Suppressor macrophage treated with lipopolysaccharide for 1 hour (primary cell): Measurements from ENCODE around the gene BATF.
"Not testable (repeated sequence)": the region's sequence is repeated elsewhere in the genome, so short reads cannot be mapped to it uniquely, and the experiment has no call there.

Experiments used
- DNase-seq, 3 donors: peaks; one replicate each; pipeline ENCODE4 v3.0.0-alpha.2; 2020 to 2022

The BATF gene, protein sequence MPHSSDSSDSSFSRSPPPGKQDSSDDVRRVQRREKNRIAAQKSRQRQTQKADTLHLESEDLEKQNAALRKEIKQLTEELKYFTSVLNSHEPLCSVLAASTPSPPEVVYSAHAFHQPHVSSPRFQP

DNA sequence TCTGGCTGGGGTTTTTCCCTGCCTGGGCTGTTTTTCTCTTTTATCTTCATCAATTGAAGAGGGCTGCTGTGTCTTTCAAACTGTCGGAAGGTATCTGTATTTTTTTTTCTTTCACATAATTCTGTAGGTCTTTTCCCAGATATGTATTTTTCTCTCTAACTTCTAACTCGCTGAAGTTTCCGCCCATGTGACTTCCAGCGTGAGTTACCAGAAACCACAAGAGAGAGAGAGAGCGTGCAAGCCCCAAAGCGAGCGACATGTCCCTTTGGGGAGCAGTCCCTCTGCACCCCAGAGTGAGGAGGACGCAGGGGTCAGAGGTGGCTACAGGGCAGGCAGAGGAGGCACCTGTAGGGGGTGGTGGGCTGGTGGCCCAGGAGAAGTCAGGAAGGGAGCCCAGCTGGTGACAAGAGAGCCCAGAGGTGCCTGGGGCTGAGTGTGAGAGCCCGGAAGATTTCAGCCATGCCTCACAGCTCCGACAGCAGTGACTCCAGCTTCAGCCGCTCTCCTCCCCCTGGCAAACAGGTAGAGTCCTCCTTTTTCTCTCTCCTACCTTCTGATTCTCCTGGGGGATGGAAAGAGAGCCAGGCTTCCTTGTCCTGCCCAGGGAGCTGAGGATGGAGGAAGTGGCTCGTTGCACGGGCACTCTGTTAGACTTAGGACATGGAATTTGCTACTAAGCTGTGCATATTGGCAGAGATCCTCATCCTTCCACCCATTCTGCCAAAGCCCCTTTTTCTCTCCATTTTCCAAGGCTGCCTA, at the start of gene BATF:
Gene BATF (plus strand): TSS at position 246 of the 759 bp plus-strand sequence. CDS start 214 bp downstream, at position 460.
- peak; percentile 64 to 70 (median 65) for DNase-seq

DNA sequence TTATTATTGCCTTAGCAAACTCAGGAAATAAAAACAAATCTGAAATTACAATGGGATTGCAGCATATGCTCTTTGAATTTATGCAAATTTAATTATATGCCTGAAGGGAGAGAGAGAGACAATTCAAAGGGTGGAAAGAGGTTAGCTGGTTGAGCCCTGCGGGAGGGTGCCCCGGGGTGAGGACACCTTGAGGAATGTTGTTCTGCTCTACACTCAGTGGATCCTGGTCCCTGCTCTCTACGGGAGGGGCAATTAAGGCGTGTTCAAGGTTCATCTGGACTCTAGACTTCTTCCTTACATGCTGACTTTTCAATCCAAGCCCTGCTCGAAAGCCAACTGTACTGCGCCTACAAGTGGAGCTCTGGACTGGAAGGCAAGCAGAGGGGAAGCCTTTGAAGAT, 48.1 kb upstream of the BATF start:
- not testable (repeated sequence) for DNase-seq

DNA sequence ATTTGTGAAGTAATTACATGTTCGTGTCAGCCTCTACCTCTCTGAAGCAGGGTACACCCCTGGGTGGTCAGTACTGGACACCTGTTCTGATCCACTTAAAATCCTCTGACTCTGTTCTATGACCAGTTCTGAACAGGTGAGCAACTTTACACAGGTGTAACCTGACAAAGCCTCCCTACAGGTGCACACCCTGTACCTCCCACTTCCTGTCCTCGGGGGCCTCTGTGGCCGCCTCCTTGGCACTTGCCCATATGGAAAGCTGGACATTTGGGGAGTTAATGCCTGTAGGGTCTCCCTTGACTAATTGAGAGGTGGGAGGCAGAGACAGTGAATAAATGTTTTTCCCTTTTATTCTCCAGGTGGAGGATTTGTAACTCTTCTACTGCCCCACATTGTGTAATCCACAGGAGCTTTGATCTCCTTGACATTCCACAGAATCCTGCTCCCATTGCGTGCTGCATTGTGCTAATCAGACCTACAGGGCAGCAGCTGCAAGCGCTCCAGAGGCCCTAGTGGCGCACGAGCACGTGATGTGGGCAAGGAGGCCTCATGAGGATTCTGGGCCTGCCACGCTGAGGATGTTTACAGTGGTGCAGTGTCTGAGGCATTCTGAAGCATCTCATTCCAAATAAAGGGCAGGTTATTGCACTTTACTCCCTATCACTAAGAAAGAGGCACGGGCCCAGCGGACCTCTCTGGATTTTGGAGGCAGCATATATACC, 45.8 kb upstream of the BATF start:
- DNase-seq, result no peak

DNA sequence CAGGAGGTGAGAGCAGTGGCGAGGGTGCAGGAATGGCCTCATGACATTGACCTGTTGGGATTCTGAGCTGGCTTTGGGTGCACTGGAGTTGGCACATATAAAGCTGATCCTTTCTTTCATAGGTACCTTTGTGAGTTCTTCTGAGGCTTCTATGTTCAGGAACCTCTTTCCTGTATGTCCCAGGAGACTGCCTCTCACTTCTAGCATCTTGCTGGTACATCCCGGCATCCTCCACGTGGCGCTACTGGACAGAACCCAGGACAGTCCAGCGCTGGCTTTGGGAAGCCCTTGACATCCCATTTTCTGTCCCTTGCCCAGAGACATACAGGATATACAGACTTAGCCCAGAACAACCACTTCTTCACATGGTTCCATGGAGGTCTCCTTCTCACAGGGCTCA, 44.4 kb upstream of the BATF start:
- DNase-seq, result no peak

DNA sequence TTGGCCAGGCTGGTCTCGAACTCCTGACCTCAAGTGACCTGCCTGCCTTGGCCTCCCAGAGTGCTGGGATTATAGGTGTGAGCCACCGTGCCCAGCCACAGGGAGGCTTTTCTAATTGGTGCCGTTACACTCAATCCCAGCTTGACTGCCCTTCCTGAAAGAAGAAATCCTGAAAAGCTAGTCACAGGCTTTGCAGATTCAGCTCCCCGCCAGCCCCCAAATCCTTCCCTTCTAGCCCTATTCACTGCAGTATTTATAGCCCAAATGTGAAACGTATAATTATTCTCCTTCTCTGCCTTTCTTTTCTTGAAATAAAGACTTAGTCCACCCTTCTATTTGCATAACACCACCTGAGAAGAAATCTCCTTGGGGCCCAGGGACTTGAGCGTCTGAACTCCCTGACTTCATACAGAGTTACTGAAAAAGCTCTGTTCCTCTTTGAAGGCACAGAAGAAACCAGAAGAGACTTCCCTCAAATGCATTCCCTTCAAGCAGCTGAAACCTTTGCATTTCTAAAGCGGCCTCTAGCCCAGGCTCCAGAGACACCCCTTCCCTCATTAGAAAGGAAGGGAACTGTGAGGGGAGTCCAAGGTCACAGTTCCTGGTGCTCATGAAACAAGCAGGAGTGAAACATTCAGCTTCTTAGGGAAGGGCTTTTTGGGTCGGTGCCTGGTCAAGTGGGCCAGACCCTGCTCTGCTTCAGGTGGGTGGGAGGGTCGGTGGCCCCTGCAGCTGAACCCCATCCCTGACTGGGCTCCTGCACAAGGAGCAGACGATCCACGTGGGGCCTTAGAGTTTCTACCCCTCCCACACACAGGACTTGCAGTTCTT, 42.3 kb upstream of the BATF start:
- peak in 1 of 3 donors; percentile 12 for DNase-seq

DNA sequence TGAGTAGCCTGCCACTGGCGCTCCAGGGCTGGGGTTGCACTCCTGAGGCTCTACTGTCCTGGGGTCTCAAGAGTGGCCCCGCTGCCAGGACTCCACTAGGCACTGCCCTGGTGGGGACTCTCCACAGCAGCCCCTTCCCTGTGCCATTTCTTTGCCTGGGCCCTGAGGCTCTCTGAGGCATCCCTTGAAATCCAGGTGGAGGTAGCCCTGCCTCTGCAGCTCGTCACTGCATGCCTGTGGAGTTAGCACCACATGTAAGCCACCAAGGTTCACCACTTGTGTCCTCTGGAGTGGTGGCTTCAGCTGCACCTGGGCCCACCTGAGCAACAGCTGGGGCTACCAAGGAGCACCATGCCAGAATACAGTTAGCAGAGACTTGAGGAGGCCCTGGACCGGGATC, 39.9 kb upstream of the BATF start:
- no peak for DNase-seq

DNA sequence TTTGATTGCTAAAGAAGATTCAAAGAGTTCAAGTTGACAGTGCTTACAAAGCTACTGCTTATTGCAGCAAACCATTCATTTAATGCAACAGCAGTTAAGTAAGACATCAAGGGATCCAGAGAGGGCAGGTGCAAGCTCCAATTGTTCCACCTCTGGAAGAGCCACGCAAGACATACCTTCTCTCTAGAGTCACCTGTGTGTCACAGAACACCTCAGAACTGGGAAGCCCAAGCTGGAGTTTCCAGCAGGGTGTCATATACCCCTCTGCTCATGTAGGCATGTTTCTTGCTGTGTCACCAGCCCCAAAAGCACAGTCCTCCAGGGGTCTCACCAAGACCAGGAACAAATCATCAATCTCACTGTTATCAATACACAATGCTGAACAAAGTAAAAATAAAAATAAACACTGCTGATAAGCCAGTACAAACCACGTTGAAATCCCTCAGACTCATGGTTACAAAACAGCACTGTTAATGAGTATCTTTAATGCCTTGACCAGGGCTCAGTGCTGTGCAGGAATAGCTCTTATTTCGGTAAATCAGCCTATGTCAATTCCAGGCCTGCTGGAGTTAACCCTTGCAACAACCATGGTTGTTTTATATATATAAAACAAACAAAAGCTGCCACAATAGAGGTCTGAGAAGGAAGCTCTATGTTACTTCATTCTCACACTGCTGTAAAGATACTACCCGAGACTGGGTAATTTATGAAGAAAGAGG, 37.4 kb upstream of the BATF start:
- no peak for DNase-seq

DNA sequence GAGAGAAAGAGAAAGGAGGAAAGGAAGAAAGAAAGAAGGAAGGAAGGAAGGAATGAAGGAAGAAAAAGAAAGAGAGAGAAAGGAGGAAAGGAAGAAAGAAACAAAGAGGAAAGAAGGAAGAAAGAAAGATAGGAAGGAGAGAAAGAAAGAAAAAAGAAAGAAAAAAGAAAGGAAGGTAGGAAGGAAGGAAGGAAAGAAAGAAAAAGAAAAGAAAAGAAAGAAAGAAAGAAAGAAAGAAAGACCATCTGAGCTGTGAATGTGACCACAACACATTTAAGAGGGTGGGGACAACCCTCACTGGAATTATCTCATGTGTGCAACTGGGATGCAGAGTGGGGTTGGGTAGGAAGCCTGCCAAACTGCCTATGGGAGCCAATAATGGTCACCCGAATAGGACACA, 36.0 kb upstream of the BATF start:
- no peak for DNase-seq

DNA sequence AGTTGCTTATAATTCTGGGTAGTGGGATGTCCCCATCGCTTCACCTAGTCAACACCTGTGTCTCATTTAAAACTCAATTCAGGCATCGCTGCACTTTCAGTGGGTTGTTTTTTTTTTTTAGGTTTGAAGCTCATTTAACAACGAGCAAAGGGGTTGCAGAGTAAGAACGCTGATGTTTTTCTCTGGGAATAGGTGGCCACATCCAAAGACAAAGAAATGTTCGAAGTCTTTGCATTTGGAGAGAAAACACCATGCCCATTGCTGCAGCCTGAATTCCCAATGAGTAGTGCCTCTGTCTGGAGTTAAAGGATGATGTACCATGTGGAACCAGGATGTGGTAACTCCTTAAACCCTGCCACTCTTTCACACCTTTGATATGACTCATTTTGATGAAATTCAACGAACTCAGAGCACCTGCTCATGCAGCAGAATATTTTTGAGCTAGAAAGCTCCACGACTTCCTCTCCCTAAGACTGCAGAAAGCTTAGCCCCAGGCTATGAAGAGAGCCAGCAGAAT, 35.1 kb upstream of the BATF start:
- no peak for DNase-seq

DNA sequence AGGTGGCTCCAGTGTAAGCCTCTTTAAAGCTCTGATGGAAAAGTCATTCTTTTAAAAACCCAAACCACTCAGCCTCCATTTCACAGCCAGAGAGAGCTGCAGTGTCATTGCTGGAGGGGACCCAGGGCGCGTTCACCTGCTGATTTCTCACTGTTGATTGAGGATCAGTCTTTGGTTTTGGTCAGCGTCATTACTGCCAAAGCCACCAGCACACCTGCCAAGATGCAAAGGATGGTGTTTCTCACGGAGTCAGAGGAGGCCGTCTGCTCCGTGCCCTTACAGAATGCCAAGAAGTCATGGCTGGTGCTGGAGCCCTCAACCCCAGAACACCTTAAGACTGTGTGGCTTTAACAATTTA, 32.8 kb upstream of the BATF start:
- no peak for DNase-seq

DNA sequence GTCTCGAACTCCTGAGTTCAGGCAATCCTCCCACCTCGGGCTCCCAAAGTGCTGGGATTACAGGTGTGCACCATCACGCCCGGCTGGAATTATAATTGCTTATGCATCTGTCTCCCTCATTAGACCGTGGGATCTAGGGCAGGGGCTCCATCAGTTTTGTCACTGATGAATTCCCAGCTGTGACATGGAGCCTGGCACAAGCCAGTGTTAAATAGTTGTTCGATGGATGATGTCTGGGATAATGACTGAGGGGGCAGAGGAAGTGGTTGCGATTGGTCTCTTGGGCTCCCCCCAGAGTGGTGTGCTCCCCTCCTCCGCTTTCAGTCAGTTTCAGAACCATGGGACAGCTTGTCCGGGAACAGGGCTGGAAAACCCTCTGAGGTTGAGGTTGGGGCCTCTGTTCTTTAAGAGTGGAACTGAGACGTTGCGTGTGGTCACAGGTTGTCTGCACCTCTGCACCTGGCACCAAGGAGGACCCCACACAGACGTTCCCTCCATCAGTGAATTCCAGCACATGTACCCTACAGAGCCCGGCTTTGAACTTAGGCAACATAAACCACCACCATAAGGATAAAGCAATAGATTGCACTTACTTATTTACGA, 30.8 kb upstream of the BATF start:
- DNase-seq, result no peak

DNA sequence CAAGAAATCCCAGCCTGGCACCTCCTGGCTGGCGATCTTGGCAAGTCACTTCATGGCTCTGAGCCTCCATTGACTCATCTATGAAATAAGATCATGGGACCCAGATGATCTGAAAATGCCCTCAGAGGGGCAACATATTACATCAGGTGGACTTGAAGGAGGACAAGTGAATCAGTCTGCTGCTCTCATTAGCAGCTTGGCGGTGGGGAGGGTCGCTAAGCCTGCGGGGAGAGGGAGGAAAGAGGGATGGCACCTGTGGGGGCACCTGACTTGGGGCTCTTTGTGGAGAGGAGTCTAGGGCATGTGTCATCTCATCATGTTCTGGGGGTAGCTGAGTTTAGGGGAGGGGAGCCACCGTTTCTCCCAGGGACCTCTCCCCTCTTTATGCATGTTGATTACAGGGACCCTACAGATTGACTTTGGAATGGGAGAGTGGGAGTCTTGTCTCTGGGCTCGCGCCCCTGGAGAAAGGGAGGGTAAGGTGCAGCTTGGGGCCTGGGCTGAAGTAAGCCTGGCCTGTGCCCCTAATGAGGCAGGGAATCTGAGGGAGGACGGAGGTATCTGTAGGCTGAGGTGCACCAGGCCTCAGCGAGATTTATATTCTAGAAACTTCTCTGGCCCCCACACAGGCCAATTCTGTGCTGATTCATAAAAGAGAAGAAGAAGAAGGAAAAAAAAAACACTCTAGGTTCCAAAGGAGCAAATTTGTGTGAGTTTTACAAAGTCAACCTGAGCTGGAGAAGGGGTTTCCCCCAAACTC, 29.3 kb upstream of the BATF start:
- DNase-seq, result no peak

DNA sequence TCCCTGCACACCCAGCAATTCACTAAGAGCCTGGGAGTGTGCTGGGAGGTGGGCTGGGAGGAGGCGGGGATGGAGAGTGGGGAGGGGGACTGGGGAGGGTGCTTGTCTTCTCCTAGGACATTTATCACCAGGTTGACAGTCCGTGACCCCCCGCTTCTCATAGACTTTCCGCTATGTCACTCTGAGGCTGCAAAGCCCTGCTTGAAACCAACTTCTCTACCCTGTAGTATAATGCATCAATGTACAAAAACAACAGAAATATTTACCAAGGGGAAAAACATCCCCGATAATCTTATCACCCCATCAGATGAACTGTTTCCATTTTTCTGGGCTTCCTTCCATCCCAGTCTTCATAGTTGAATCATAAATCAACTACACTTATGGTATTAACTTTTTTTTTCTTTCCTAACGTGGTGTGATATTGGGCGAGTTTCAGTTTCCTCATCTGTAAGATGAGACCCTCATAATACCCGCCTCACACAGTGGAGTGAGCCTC, 28.6 kb upstream of the BATF start:
- no peak for DNase-seq

DNA sequence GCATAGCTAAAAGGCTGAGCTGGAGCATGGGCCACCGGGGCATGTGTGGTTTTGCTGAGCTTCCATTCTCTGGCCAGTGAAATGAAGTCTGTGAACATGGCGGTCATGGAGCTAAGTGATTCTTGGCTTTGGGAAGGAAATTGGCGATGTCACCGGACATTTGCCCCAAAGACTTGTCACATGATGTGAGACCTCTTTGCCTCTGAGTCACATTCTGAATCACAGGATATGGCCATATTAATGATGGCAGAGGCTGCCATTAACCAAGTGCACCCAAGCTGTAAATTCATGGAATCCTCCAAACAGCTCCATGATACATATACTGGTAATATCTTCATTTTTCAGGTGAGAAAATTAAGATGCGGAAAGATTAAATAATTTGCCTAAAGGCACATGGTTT, 27.4 kb upstream of the BATF start:
- DNase-seq, result peak; percentile 59 to 78 (median 62)

DNA sequence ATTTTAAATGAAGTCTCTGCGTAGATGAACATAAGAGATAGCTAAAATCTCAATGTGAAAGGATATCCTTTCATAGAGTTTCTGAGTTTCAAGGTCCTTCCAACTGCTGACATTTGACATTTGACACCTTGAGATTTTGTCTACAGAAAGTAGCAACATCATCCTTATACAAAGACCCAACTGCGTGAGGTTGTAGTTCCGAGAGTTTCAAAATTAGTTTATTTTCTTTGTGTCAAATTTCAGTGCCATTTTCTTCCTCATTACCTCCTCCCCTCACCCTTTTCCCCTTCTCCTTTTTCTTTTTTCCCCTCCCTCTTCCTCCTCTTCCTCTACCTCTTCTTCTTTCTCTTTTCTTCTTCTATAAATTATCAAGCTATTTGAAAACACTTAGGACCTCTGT, 26.9 kb upstream of the BATF start:
- no peak for DNase-seq

DNA sequence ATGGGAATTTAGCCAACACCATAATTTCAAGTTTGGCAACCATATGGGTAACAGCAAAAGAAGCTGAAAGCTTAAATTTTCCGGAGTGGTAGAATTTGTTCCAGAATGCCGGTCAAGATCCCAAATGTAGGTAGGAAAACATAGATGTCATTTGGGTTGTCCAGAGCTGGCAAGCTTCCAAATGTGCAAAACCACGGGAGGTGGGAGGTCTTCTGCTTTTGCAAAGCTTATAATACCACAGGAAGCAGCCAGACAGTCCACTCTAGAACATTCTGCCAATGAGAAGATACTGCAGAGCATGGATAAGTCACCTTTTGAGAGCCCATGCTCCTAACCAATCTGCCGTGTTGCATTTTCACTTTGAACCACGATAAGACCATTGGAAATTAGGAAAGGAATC, 26.4 kb upstream of the BATF start:
- peak in 2 of 3 donors; percentile 25 to 43 for DNase-seq

DNA sequence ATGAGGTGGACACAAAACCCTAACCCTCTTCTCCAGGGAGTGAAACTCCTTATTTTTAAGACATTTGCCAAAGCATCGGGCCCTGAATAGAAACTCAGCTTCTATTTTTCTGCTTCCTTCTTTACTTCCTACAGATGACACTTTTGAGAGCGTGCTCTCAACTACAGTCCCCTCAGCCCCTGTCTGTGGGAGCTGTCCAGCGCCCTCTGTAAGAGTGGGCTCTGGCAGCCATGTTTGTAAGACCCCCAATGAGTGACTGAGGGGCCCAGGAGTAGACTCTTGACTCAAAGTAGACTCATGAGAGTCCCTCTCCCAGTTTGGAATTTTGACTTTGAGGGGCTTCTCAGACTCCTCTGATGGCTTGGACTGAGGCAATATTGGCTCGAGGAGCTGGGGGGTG, 25.5 kb upstream of the BATF start:
- peak in 1 of 3 donors; percentile 29 for DNase-seq

DNA sequence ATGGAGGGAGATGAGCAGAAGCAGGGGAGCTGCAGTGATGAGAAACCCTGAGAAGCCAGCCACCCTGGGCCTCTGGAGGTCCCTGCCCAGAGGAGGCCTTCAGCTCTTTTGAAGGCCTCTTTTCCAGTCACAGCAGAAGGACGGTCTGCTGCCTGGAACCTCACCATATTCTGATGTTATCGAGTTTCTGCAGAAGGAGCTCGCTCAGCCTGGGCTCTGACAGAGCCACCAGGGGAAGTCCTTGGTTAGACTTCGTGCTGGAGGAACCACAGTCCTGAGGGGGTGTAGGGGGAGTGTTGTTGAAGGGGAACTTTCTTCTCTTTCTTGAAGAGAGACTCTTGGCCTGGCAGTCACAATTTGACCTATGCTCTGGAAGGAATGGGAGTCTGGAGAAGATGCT, 25.1 kb upstream of the BATF start:
- peak; percentile 86 to 89 (median 86) for DNase-seq

DNA sequence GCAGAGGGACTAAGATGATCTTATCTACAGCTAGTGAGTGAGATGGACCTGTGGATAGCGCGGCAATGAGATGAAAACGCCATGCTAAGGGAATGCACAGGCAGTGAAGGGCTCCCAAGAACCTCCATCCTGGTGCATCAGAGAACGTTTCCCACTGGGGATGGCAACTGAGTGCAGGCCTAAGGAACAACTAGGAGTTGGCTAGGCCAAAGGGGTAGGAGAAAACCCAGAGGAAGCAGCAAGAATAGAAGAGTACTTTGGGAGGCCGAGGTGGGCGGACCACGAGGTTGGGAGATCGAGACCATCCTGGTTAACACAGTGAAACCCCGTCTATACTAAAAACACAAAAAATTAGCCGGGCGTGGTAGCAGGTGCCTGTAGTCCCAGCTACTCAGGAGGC, 24.6 kb upstream of the BATF start:
- no peak for DNase-seq

DNA sequence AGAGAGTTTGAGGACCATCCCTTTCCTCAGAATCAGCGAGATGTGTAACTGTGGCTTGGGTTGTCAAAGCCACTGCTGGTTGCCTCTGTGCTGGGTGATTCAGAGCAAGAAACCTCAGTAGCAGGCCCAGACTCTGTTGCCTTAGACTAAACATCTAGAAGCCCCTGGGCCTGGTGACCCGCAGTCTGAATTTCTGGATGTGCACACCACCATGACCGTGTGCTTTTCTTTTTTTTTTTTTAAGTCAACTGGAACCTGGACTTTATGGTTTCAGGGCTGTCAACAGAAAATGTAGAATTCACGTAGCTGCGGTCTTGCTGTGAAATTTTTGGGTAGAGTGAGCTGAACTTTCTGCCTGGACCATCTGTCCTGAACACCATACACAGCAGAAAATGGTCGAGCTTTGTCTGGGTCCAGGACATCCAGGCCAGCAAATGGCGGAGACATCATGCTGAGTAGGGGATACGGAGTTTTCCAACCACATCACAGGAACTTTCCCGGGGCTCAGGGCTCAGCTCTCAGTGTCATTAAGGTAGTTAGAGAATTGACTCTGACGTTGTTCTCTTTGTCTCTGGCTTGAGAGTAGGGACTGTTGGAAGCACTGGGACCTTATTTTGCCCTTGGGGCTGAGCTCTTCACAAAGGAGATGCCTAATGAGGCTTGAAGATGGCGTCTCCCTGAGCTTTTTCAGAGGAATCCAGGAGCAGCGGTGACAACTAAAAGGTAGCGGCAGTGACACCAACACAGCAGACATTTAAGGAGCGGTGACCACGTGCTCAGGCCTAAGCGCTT, 23.0 kb upstream of the BATF start:
- DNase-seq, result no peak
